Activated T-helper 9 cell treated with anti-CD3 and anti-CD28 coated beads, Interleukin-2, amount 50 U/mL, for 16 hours (primary cell): Measurements from ENCODE around the gene TUBGCP6.

Experiments
- DNase-seq: peaks from one replicate; pipeline ENCODE4 v3.0.0-alpha.2; 2020; ENCODE audit warnings: low read depth

Gene TUBGCP6

DNA sequence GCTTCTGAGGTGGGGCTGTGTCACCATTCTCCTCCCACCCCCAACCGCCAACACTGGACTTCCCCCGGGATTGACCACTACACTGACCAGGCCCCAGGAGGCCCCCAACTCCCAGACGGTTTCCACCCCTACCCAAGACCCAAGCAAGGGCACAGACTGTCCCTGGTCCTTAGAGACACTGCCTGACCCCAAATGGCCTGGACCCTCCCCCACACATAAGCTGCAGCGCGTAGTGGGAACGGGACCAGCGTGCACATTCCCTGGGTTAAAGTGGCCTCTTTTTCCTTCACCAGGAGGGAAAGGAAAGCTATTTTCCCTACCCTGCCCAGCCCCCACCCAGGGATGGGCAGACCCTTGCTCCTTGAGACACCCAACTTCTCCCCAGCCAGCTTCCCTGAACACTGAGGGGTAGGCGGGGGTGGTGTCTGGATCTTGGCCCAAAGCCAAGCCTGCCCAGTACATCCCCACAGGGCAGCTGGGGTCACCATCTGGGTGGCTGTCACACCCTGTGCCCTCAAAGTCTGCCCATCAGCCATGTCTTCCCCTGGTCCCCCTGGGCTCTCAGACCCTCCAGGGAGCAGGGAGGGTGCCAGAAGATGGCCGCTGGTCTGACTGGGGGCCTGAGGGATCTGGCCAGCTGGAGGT is 18.3 kb upstream of the TUBGCP6 start:
- no peak for DNase-seq

GRCh38 chr22:50262460-50262911 is 17.7 kb upstream of the TUBGCP6 start:
- no peak for DNase-seq

GRCh38 chr22:50261615-50262459 is 17.0 kb upstream of the TUBGCP6 start, which contains the start of gene MAPK12:
TSS of gene MAPK12 (minus strand) at chr22:50261683. CDS start at chr22:50261509, 174 bp downstream.
- DNase-seq = no peak

DNA sequence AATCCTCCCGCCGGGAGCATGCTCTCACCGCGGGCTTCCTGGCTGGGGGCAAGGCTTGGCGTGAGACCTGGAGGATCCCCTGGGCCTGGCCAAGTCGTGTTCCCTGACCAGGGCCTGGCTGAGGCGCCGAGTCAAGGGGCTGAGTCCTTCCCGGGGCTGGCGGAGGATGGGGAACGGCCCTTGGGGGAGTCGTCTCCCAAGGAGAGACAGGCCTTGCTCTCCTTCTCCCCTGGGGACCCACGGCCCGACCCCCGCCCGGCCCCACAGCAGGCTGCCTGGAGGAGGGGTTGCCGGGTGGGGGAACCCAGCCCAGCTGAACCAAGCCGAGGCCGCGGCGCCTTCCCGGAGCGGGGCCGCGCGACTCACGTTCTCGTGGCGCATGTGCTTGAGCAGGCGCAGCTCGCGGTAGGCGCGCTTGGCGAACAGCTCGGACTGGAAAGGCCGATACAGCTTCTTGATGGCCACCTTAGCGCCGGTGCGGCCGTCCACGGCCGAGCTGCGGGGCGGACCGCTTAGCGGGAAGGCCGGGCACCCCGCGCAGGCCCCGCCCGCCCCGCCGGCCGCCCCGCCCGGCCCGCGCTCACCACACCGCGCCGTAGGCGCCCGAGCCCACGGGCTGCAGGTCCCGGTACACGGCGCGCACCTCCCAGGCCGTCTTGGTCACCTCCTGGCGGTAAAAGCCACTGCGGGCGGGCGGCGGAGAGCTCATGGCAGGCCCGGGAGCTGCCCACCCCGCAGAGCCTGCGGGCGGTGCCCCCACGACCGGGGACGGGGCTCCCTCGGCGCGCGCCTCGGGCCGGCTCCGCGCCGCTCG is 16.2 kb upstream of the TUBGCP6 start:
- DNase-seq = no peak

DNA sequence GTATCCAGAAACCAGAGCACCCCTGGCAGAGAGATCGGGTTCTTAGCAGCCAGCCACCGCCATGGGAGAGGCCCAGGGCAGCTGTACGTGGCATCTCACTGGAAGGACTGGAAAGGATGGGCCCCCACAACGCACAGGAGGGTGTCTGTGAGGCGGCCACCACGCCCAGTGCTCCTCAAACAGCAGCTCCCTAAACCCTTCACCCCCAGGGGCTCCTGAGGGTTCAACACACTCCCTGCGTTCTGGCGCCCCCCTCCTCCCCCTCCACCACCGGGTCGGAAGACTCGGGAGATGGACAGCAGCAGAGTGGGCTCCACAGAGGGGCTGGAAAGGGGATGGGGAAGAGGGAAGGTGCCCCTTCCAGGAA is 15.6 kb upstream of the TUBGCP6 start:
- no peak for DNase-seq

- no peak for DNase-seq
These were observed 14.5 kb upstream of the TUBGCP6 start for GRCh38 chr22:50259302-50259701.

DNA sequence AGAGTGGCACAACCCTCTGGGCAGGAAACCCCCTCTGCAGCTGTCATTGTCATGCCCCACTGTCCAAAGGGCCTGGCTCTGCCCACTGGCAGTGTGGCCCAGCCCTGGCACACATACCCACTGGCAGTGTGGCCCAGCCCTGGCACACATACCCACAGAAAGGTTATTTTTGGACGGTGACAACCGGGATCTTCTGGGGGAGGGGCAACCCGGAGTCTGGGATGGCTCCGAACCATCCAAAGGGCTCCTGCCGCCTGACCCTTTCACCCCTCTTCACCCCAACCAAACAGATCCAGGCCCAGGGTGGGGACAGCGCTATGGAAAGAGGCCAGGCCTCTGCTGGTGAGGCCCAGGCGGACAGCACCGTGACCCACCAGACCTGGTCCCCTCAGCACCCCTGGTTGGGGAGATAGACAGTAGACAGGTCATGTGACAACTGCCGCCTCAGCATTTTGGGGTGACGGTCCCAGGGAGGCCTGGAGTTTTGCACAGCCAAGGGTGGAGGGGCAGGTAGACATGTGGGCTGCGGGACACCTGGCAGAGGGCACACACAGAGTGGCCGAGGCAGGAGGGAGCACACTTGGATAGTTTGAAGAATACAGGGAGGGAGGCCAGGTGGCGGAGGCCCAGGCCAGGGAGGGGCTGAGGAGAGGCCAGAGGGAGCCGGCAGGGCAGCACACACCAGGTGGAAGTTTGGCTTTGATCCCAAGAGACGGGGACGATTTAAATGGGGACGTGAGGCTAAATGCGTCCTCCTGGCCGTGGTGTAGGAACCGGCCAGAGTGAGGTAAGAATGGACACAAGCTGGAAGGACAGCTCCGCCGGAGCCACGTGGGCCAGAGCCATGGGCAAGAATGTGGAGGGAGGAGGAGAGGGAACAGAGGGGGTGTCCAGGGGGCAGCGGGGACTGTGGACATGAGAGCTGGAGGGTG is 13.8 kb upstream of the TUBGCP6 start:
- no peak for DNase-seq

DNA sequence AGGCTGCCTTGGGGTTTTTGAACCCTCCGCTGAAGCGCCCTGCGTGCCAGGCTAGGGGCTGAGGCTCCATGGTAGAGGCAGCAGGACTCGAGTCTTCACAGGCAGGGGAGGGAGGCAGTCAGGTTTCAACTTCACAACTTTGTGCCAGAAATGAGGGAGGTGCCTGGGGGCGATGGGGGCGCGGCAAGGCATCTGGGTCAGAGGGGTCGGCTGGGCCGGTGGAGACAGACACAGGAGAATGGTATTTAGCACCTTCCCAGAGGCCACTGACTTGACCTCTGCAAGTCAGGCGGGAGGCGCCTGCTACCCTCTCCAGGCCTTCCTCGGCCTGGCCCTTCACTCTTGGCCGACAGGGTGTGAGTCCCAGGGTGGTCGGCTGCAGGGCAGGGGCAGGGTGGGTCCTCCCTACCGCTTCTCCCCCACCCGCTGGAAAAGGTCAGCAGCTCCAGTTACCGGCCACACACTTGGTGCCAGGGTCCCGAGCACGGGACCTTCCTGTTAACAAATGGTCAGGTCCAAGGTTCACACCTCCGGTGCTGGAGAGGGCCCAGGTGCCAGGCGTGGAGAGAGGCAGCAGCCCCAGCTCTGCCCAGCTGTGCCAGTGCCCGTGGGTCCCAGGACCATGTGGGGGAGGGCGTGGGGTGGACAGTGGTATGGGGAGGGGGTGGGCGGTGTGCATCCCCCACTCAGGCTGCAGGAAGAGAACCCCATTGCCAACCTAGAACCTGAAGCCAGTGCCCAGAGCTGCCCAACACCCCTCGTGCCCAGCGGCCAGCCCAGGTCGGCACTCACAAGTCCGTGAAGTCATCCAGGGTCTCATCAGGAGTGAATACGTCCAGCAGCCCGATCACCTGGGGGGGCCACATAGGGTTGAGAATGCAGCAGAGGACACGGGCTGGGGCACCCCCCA is 12.9 kb upstream of the TUBGCP6 start:
- no peak for DNase-seq

GRCh38 chr22:50257041-50257440 is 12.2 kb upstream of the TUBGCP6 start:
- DNase-seq = no peak

DNA sequence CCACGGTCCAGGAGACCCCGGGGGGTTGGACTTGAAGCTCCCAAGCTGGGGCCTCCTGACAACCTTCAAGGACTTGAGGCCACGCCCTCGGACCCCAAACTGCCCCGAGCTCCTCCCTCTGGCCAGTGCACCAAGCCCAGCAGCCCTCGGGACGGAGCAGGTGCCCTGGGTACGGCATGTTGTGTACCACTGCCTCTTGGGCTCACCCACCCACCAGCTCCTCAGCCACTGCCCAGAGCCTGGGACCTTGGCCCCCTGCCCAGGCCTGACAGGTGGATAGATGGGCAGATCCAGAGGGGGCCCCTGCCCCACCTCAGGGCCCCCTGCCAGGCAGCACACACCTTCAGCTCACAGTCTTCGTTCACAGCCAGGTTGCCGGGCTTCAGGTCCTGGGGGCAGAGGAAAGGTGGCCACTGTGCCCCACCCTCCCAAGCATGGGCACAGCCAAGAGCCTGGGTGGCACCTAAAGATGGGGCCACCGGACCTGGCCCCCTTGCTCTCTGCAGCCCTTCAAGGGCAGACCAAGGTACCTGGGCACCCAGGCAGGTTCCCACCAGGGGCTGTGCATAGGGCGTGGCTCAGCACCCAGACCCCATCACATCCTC is 11.5 kb upstream of the TUBGCP6 start:
- DNase-seq = no peak

DNA sequence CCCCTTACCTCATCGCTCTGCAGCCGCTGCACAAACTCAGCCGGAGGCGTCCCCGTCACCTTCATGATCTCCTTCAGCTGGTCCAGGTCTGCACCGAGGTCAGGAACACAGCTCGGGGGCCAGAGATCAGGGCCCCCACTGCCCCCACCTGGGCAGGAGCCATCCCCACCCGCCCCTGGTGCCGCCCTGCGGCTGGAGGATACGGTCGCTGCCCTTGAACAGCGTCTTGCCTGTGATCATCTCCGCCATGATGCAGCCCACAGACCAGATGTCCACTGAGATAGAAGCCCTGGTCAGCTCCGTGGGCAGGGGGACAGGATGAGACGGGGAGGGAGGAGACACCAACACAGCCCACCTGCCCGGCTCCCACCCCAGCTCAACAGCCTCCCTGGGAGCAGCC is 10.8 kb upstream of the TUBGCP6 start:
- DNase-seq = no peak

- no peak for DNase-seq
These were observed 10.3 kb upstream of the TUBGCP6 start for GRCh38 chr22:50255099-50255498.

GRCh38 chr22:50253941-50254340 is 9.1 kb upstream of the TUBGCP6 start:
- no peak for DNase-seq

DNA sequence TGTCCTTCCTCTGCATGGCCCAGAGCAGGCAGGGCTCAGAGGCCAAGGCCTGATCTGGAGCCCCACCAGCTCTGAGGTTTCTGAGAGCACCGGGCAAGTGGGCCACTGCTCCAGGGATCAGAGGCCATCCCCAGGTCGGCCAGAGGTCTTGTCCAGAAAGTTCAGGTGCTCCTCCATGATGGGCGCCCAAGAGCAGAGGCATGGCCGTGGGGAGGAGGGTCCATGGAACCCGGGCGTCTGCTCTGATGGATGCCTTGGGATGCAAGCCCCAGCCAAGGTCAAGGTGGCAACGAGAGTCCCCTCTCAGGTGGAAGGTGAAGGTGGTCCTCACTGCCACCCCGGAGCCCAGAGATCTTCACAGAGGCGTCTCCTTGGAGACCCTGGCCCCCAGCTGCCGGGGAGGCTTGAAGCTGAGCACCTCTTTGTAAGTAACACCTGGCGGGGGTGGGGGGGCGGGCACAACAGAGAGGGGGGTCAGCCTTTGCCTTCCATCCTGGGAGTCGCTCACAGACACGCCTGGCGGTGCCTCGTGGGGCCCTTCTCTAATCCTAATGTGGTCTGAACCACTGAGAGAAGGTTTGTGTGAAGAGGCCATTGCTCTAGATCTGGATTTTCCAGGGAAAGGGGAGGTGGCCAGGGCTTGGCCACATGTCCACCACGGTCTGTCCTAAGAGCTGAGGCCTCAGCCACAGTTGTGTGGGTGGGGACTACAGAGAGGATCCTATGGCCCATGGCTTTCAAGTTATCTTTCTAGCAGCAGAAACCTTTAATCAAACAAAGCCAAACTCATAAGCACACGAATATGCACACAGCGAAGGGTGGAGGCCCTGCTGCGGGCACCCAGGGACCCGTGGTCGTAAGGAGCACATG is 8.5 kb upstream of the TUBGCP6 start:
- DNase-seq = no peak

GRCh38 chr22:50252082-50253045 is 7.5 kb upstream of the TUBGCP6 start:
- peak; percentile 60 for DNase-seq

- no peak for DNase-seq
These were observed 6.8 kb upstream of the TUBGCP6 start for GRCh38 chr22:50251477-50252081.
